Peyer's patch (tissue), 4 donors: ENCODE data around the gene GNG11. TPM values are rescaled to one million over a fixed set of nuclear protein-coding genes. Genes with fewer than 3 reads are reported as not detected.
A peak's percentile ranks its signal among the peaks of the same experiment; 100 is the strongest.

Experiments used
- DNase-seq, 3 donors: peaks; one replicate each; pipeline ENCODE4 v3.0.0-alpha.2; 2017 to 2019
- H3K27ac ChIP-seq, 4 donors: fragments of 200-600 bp; sonication (generic); one replicate each; pipeline ENCODE4 v1.5.1; 2016 to 2019
- H3K27me3 ChIP-seq, 2 donors: fragments of 200-600 bp; sonication (generic); one replicate each; pipeline ENCODE4 v1.5.1; 2019
- H3K36me3 ChIP-seq, 3 donors: fragments of 200-600 bp; sonication (generic); one replicate each; pipeline ENCODE4 v1.5.1; 2016 to 2019
- H3K4me1 ChIP-seq, 4 donors: fragments of 200-600 bp; sonication (generic); one replicate each; pipeline ENCODE4 v1.5.1; 2016 to 2019
- H3K4me3 ChIP-seq, 4 donors: fragments of 200-600 bp; sonication (generic); 1 replicate in 3 of 4; 2 replicates in 1 of 4; pipeline ENCODE4 v1.5.1; 2016 to 2019; ENCODE audit warnings: mild to moderate bottlenecking in 1 of 4
- H3K9me3 ChIP-seq, 4 donors: fragments of 200-600 bp; sonication (generic); one replicate each; pipeline ENCODE4 v1.5.1; 2016 to 2019; ENCODE audit warnings: mild to moderate bottlenecking in 1 of 4
- POLR2A ChIP-seq, 2 donors: fragments of 450-650 bp; IDR thresholded peaks; one replicate each; pipeline ENCODE4 v1.5.1; 2017; ENCODE audit warnings: antibody characterized with exemption in 2 of 2, mild to moderate bottlenecking in 2 of 2, moderate library complexity in 2 of 2
- total RNA-seq, 4 donors: library from RNA; depleted of rRNA; stranded (reverse); fragments of >200 nt; gene quantifications; one replicate each; pipeline ENCODE4 v1.1.0, GENCODE V29; 2016
- TF ChIP-seq, protein P1 (sequence below), 6 experiments: fragments of 450-650 bp in 4 of 6; fragments of 200-600 bp in 2 of 6; sonication (generic) in 1 of 6; IDR thresholded peaks; one replicate each; pipeline ENCODE4 v1.5.1; 2017 to 2019; ENCODE audit warnings: antibody characterized with exemption in 6 of 6, mild to moderate bottlenecking in 3 of 6, moderate library complexity in 1 of 6

The GNG11 gene
- total RNA-seq, 4 donors from 2014 or later = 2.9 to 32.2 (median 5.6) TPM

DNA sequence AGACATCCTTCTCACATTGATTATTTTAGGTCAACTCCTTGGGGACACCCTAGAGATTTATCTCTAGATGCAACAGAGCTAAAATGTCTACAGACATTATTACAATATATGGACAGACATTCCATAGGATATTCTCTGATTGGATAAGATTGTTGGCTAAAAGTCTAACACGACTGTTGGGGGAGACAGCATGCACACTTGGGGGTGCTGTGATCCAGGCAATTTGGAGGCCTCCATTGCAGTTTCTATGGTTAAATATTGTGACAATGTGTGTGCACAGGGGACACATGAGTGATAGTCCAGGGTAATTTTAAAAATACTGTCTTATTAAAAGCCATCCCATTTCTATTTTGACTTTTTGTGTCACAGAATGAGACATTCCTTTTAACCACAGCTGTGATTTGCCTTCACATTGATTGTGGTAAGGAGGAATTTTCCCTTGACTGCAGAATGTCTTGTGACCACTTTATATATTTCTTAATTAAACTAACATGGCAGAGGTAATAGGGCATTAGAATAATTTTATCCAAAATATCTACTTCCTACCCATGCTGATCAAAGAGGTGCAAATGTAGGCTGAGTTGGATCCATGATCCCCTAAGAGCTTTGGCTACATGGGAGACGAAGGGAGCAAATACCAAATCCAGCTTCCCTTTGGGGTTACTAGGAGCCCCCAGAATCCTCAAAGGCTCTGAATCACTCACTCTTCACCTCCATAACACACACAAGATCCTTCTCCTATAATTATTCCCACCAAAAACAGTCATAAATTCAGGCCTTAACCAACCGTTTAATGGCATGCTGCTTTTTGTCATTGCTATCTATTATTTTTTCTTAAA, 38.2 kb upstream of the GNG11 start:
- peaks cover 0 to 4% (median 0%) of the 10 kb centered on the region in 4 donors for H3K9me3 ChIP-seq
- no peak overlapping the region for H3K4me3 ChIP-seq
- no peak overlapping the region for H3K27ac ChIP-seq
- H3K36me3 ChIP-seq = no peaks in the 10 kb centered on the region
- no peaks in the 10 kb centered on the region for H3K27me3 ChIP-seq
- no peaks in the 10 kb centered on the region for H3K4me1 ChIP-seq
- DNase-seq = no peak
- no peak for TF ChIP-seq POLR2A (IDR thresholded peaks at IDR 0.05)
- TF ChIP-seq, protein P1, sequence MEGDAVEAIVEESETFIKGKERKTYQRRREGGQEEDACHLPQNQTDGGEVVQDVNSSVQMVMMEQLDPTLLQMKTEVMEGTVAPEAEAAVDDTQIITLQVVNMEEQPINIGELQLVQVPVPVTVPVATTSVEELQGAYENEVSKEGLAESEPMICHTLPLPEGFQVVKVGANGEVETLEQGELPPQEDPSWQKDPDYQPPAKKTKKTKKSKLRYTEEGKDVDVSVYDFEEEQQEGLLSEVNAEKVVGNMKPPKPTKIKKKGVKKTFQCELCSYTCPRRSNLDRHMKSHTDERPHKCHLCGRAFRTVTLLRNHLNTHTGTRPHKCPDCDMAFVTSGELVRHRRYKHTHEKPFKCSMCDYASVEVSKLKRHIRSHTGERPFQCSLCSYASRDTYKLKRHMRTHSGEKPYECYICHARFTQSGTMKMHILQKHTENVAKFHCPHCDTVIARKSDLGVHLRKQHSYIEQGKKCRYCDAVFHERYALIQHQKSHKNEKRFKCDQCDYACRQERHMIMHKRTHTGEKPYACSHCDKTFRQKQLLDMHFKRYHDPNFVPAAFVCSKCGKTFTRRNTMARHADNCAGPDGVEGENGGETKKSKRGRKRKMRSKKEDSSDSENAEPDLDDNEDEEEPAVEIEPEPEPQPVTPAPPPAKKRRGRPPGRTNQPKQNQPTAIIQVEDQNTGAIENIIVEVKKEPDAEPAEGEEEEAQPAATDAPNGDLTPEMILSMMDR (IDR thresholded peaks at IDR 0.05) = no peak

DNA sequence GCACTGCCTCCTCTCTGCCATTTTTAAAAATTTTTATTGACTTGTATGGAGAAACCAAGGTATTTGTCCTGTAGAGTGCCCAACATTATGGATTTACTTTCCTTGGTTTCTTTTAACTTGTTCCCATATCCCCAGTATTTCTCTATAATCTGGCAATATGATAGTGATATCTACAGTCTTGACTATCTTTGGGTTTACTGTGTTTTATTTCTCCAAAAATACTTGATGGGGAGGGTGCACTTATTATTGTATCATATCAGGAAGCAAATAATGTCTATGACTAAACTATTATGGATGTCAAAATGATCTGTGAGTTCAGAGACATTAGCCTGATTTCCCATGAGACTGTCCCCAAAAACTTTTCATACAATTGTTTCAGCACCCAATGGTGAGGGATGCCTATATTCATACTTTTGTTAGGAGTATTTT, 37.6 kb upstream of the GNG11 start:
- TF ChIP-seq, protein P1 (IDR thresholded peaks at IDR 0.05) = no peak
- TF ChIP-seq POLR2A (IDR thresholded peaks at IDR 0.05) = no peak
- H3K9me3 ChIP-seq = peaks cover 0 to 4% (median 0%) of the 10 kb centered on the region in 4 donors

DNA sequence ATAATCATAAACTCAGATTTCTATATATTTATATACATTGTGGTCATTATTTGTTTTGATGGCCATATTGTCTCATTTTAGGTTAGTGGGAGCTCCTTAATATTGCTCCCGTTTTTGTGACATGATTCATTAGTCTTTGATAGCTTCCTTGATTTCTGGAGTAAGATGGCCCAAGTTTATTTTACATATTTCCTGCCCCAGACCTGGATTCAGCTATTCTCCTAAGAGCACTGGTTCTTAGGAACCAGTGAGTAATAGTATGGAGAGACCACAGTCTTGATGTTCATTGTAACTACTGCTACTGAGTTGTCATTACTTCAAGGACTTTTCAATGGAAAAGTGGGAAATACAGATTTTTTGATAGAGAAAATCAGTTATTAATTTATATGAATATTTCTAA, 37.0 kb upstream of the GNG11 start:
- Histone ChIP-seq H3K27ac (no peak overlapping the region), H3K4me3 (no peak overlapping the region), H3K9me3 (peaks cover 0 to 3% (median 0%) of the 10 kb centered on the region in 4 donors), H3K36me3 (no peaks in the 10 kb centered on the region), H3K4me1 (no peaks in the 10 kb centered on the region), H3K27me3 (no peaks in the 10 kb centered on the region)
- no peak for DNase-seq
- TF ChIP-seq, protein P1 (IDR thresholded peaks at IDR 0.05) = no peak
- TF ChIP-seq POLR2A (IDR thresholded peaks at IDR 0.05) = no peak

More for the DNA sequence above, 37.6 kb upstream of the GNG11 start:
- Histone ChIP-seq H3K27me3 (no peaks in the 10 kb centered on the region), H3K4me1 (no peaks in the 10 kb centered on the region), H3K27ac (no peak overlapping the region), H3K4me3 (no peak overlapping the region), H3K36me3 (no peaks in the 10 kb centered on the region)
- DNase-seq = no peak

DNA sequence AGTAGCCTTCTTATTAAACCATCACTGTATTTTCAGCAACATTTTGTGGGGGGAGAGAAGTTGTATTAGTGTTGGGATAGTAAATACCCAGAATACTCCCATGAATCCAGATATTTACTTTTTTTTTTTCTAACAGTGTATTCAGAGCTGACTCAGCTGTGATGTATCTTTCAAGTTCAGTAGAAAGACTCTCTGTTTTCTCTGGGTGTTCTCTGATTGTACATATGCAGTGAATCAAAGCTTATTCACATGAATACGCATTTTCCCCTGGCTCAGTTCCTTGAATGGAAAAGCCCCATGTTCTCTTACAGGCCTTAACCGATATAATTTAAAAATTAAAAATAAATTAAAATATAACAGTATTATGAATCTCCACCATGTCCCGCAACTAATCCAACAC, 32.3 kb upstream of the GNG11 start:
- Histone ChIP-seq H3K9me3 (no peaks in the 10 kb centered on the region), H3K36me3 (no peaks in the 10 kb centered on the region), H3K4me1 (peaks cover 0 to 8% (median 0%) of the 10 kb centered on the region in 4 donors), H3K4me3 (no peak overlapping the region), H3K27ac (no peak overlapping the region), H3K27me3 (no peaks in the 10 kb centered on the region)
- no peak for DNase-seq
- TF ChIP-seq, protein P1 (IDR thresholded peaks at IDR 0.05) = no peak
- TF ChIP-seq POLR2A (IDR thresholded peaks at IDR 0.05) = no peak

DNA sequence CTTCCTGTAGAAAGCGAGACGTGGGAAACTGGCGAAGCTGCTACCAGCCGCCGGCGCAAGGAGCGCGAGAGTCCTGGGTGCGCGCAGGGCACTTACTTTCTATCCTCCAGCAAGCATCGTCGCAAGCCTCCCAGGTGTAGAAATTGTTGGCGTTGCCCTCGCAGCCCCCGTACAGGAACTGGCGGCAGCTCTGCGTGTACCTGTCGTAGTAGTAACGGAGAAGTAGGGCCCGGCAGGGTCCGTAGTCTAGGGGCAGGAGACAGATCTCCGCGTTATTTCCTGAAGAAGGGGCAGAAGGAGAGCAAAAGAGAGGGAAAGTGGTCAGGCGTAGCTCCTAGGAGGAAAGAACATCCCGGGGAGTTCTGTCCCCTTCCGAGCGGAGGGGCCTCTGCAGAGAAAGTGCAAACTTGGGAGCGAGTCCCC, 31.5 kb upstream of the GNG11 start:
- DNase-seq = no peak
- peak overlapping the region; percentile 16 to 51 (median 42) for H3K4me3 ChIP-seq
- H3K27me3 ChIP-seq = no peaks in the 10 kb centered on the region
- H3K9me3 ChIP-seq = no peaks in the 10 kb centered on the region
- no peak overlapping the region for H3K27ac ChIP-seq
- H3K36me3 ChIP-seq = no peaks in the 10 kb centered on the region
- peaks cover 0 to 8% (median 0%) of the 10 kb centered on the region in 4 donors for H3K4me1 ChIP-seq
- TF ChIP-seq, protein P1 (IDR thresholded peaks at IDR 0.05) = no peak
- TF ChIP-seq POLR2A (IDR thresholded peaks at IDR 0.05) = no peak
